Measurements from ENCODE around the gene PPP1R13L. TPM values are rescaled to one million over a fixed set of nuclear protein-coding genes. Genes with fewer than 3 reads are reported as not detected.

The PPP1R13L gene
- total RNA-seq, 6 experiments from 2014 or later, result 10.2 to 24.7 (median 22.2) TPM

DNA sequence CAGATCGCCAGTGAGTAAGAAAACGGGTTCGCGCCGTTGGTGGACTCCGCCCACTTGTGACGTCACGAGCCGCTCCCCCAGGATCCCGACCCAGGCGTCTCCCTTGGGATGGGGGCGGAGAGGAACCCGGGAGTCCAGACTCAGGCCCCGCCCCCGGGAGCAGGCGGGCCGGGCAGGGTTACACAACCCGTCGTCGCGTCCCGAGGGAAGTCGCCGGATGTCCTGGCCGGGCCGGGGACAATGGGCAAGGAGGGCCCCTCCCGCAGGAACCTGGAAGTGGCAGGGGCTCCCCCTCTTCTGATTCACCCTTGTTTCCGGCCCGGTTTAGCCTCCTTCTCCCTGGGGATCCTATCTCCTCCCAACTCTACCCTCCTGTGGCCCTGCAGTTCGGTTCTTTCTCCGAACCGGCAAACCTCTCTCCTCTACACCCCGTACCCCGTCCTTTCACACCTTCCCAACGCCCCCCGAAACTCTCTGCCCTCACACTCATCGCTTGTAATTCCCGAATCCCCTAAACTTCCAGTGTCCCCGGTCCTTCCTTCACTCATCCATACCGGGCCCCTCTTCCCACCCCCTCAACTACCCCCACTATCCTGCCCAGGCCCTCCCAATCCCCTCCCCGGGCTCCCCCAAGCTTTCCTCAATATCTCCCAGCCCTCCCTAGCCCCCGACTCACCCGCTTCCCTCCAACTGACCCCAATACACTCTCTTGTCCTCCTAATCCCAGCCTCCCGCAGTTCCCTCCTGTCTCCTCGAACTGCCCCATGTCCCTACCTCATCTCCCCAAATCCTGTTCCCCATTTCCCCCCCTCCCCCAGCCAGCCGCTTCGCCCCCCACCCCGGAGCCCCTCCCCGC lies 38.8 kb upstream of the PPP1R13L start:
- peaks cover 59% of the 10 kb centered on the region for H3K4me1 Mint-ChIP-seq (ENCODE audit: low read depth)
- TF ChIP-seq, protein P1, sequence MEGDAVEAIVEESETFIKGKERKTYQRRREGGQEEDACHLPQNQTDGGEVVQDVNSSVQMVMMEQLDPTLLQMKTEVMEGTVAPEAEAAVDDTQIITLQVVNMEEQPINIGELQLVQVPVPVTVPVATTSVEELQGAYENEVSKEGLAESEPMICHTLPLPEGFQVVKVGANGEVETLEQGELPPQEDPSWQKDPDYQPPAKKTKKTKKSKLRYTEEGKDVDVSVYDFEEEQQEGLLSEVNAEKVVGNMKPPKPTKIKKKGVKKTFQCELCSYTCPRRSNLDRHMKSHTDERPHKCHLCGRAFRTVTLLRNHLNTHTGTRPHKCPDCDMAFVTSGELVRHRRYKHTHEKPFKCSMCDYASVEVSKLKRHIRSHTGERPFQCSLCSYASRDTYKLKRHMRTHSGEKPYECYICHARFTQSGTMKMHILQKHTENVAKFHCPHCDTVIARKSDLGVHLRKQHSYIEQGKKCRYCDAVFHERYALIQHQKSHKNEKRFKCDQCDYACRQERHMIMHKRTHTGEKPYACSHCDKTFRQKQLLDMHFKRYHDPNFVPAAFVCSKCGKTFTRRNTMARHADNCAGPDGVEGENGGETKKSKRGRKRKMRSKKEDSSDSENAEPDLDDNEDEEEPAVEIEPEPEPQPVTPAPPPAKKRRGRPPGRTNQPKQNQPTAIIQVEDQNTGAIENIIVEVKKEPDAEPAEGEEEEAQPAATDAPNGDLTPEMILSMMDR (IDR thresholded peaks at IDR 0.05), result no peak
- H3K27me3 Mint-ChIP-seq (ENCODE audit: insufficient read depth), result peaks cover 8% of the 10 kb centered on the region

DNA sequence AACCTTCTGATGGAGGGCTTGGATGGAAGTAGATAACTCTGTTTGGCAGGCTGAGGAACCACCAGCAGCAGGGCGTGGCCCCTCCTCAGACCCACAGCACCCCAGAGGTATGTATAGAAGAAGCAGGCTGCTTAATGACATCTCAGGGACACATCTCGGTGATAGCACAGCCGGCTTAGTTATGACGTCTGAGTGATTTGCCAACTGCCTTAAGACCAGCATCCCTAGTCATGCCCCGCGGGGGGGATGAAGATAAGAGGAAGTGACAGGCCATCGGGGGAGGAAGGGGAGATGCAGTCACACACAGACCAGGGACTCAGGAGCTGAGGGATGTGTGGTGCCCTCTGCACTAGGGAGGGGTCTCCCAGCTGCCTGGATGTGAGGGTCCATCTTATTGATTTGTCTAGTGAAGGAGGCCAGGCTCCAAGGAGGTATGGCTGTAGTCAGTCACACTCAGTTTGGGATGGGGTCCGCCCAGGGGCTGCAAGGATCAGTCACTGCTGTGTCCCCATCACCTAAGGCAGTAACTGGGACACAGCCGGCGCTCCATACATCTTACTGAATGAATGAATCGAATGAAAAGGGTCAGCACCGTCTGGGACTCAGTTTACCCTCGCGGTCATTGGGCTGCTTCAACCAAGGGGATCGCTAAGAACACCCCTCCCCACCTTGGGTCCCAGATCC lies 38.1 kb upstream of the PPP1R13L start:
- H3K27me3 Mint-ChIP-seq (ENCODE audit: insufficient read depth), result peaks cover 8% of the 10 kb centered on the region
- TF ChIP-seq, protein P1 (IDR thresholded peaks at IDR 0.05), result no peak
- peaks cover 52% of the 10 kb centered on the region for H3K4me1 Mint-ChIP-seq (ENCODE audit: low read depth)
- H3K9me3 Mint-ChIP-seq, result no peaks in the 10 kb centered on the region
- H3K27ac Mint-ChIP-seq, result peak overlapping the region; percentile 100
- no peaks in the 10 kb centered on the region for H3K36me3 Mint-ChIP-seq (ENCODE audit: low read depth)
- no peak for DNase-seq
- peak overlapping the region; percentile 91 for H3K4me3 Mint-ChIP-seq

More for the DNA sequence above, 38.8 kb upstream of the PPP1R13L start:
- peak; percentile 95 for DNase-seq
- no peaks in the 10 kb centered on the region for H3K9me3 Mint-ChIP-seq
- H3K4me3 Mint-ChIP-seq, result peak overlapping the region; percentile 91
- no peaks in the 10 kb centered on the region for H3K36me3 Mint-ChIP-seq (ENCODE audit: low read depth)
- H3K27ac Mint-ChIP-seq, result peak overlapping the region; percentile 100

DNA sequence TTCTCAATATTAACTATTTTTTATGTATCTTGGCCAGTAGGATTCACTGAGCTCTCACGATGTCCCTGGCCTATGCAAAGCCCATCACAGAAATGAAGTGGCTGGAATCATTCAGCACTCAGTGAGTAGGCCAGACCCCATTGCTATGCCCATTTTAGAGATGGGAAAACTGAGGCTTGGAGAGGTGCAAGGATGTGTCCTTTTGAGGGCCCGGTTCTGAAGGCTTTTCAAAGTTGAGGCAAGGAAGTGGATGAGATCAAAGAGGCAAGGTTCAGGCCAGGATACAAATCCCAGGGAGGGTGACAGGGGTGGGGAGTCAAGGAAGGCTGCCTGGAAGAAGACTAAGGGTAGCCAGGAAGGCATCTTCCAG lies 37.5 kb upstream of the PPP1R13L start:
- H3K4me1 Mint-ChIP-seq (ENCODE audit: low read depth), result peaks cover 52% of the 10 kb centered on the region
- H3K27me3 Mint-ChIP-seq (ENCODE audit: insufficient read depth), result peaks cover 8% of the 10 kb centered on the region
- no peaks in the 10 kb centered on the region for H3K9me3 Mint-ChIP-seq
- peak overlapping the region; percentile 100 for H3K27ac Mint-ChIP-seq
- H3K4me3 Mint-ChIP-seq, result peak overlapping the region; percentile 91
- no peak for DNase-seq
- TF ChIP-seq, protein P1 (IDR thresholded peaks at IDR 0.05), result no peak
- H3K36me3 Mint-ChIP-seq (ENCODE audit: low read depth), result no peaks in the 10 kb centered on the region

DNA sequence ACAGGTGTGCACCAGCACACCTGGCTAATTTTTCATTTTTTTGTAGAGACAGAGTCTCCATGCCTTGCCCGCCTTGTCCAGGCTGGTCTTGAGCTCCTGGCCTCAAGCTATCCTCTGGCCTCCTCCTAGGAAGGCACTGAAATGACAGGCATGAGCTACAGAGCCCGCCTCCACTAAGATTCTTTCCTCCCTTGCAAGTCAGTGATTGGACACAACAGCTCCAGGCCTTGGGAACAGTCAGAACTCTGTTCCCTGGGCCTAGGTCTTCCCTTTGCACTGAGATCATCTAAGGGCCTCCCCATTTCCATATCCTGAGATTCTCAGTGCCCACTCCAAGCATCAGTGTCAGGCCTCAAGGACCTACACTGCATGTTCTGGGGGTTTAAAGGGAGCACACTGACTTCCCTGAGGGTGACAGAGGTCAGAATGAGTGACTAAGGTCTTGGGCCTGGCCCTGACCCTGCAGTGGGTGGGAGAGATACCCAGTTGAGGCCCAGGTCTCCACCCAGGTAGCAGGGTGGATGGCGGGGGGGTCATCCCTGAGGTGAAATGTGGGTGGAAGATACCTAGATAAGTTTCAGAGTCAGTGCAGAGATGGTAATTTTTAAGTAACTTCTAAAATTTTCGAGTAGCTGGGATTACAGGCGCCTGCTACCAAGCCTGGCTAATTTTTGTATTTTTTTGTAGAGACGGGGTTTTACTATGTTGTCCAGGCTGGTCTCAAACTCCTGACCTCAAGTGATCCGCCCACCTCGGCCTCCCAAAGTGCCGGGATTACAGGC lies 36.2 kb upstream of the PPP1R13L start:
- Mint-ChIP-seq H3K9me3 (no peaks in the 10 kb centered on the region), H3K4me1 (ENCODE audit: low read depth) (peaks cover 48% of the 10 kb centered on the region), H3K27me3 (ENCODE audit: insufficient read depth) (peaks cover 8% of the 10 kb centered on the region), H3K27ac (peak overlapping the region; percentile 82), H3K4me3 (peak overlapping the region; percentile 59), H3K36me3 (ENCODE audit: low read depth) (no peaks in the 10 kb centered on the region)
- peak; percentile 53 for DNase-seq
- TF ChIP-seq, protein P1 (IDR thresholded peaks at IDR 0.05), result no peak

DNA sequence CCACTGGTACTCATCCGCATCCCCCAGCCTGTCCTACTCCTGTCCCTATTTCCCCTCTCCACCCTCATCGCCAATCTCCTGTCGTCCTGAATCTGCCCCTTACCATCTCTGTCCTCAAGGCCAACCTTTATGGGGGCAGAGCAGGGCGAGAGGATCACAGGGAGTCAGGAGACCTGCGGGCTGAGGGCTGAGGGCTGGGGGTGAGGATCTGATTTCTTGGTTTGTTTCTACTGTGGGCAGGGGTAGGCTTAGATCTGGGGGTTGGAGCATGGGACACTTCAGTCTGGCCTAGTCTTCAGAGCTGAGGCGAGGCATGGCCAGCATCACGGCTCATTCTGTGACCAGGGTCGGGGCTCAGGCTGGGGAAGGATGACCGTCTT lies 35.4 kb upstream of the PPP1R13L start:
- Mint-ChIP-seq H3K27ac (peak overlapping the region; percentile 82), H3K4me1 (ENCODE audit: low read depth) (peaks cover 43% of the 10 kb centered on the region), H3K27me3 (ENCODE audit: insufficient read depth) (peaks cover 8% of the 10 kb centered on the region), H3K36me3 (ENCODE audit: low read depth) (no peaks in the 10 kb centered on the region), H3K9me3 (no peaks in the 10 kb centered on the region), H3K4me3 (peak overlapping the region; percentile 59)
- TF ChIP-seq, protein P1 (IDR thresholded peaks at IDR 0.05), result no peak
- no peak for DNase-seq

All from HFFc6 (cell line).